ENCODE data around the gene STIP1.

Gene STIP1

DNA sequence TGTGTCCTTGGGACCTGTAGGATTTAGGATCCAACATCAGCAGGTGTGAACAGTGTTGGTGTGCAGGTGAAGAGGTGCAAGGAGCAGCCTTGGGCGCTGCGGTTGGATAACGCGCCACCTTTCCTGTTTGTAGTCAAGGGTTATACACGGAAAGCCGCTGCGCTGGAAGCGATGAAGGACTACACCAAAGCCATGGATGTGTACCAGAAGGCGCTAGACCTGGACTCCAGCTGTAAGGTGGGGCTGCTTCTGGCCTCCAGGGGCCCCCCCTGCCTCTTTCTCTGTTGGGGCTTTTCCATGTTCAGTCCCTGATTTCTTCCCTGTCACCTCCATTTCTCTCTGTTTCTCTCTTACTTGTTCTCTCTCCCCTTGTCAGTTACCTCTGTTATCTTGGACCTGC is 17.0 kb downstream of the STIP1 start:
- Histone ChIP-seq H3K36me3 (ENCODE audit: insufficient read depth, low read length) (peaks cover 71% of the 10 kb centered on the region), H3K27ac (peak overlapping the region; percentile 60), H3K9ac (ENCODE audit: insufficient read length) (no peak overlapping the region), H3K9me3 (ENCODE audit: low read depth, low read length) (no peaks in the 10 kb centered on the region), H3K4me3 (no peak overlapping the region)
- DNase-seq (ENCODE audit: low read depth, low spot score) = no peak
- TF ChIP-seq POLR2AphosphoS5 (IDR thresholded peaks at IDR 0.05; ENCODE audit: borderline replicate concordance, low read depth, low read length) = no peak

DNA sequence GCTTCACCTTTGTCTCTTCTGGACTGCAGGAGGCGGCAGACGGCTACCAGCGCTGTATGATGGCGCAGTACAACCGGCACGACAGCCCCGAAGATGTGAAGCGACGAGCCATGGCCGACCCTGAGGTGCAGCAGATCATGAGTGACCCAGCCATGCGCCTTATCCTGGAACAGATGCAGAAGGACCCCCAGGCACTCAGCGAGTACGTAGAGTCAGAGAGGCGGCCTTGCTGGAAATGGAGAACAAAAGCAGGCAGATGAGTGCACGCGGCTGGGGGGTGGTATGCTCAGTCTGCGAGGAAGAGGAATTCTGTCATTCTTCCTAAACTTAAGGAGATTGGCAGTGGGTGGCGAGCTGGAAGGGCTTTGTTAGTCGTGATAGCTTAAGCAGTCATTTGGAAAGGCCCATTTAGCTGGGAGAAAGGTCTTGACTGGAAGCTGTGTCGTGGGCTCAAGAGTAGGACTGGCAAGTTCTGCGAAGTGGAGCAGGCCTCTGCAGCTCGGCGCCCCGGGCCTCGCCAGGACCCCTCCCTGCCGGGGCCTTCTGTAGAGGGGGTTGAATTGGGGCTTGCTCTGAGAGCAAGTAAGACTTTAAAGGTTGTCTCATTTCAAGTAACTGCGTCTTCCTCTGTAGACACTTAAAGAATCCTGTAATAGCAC is 17.6 kb downstream of the STIP1 start:
- Histone ChIP-seq H3K9me3 (ENCODE audit: low read depth, low read length) (no peaks in the 10 kb centered on the region), H3K27ac (peak overlapping the region; percentile 74), H3K9ac (ENCODE audit: insufficient read length) (no peak overlapping the region), H3K4me3 (no peak overlapping the region), H3K36me3 (ENCODE audit: insufficient read depth, low read length) (peaks cover 65% of the 10 kb centered on the region)
- no peak for TF ChIP-seq FOXP2 (optimal IDR thresholded peaks at IDR 0.05; ENCODE audit: control extremely low read depth, extremely low read length, insufficient read depth)
- TF ChIP-seq EZH2 (IDR thresholded peaks at IDR 0.05) = no peak
- TF ChIP-seq POLR2AphosphoS5 (IDR thresholded peaks at IDR 0.05; ENCODE audit: borderline replicate concordance, low read depth, low read length) = no peak
- no peak for DNase-seq (ENCODE audit: low read depth, low spot score)

DNA sequence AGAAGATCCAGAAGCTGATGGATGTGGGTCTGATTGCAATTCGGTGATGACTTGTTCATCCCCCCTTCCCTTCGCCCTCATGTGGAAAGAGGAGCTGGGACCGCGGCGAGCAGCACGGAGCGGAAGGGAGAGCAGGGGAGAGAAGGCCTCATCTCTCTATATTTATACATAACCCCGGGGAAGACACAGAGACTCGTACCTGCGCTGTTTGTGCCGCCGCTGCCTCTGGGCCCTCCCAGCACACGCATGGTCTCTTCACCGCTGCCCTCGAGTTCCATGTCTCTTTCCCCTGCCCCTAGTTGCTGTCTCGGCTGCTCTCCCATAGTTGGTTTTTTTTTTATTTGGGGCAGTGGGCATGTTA is 18.1 kb downstream of the STIP1 start:
- Histone ChIP-seq H3K9ac (ENCODE audit: insufficient read length) (no peak overlapping the region), H3K27ac (peak overlapping the region; percentile 74), H3K4me3 (no peak overlapping the region), H3K36me3 (ENCODE audit: insufficient read depth, low read length) (peaks cover 60% of the 10 kb centered on the region), H3K9me3 (ENCODE audit: low read depth, low read length) (no peaks in the 10 kb centered on the region)
- TF ChIP-seq FOXP2 (optimal IDR thresholded peaks at IDR 0.05; ENCODE audit: control extremely low read depth, extremely low read length, insufficient read depth) (no peak), POLR2AphosphoS5 (IDR thresholded peaks at IDR 0.05; ENCODE audit: borderline replicate concordance, low read depth, low read length) (no peak), EZH2 (IDR thresholded peaks at IDR 0.05) (no peak)
- DNase-seq (ENCODE audit: low read depth, low spot score) = no peak

DNA sequence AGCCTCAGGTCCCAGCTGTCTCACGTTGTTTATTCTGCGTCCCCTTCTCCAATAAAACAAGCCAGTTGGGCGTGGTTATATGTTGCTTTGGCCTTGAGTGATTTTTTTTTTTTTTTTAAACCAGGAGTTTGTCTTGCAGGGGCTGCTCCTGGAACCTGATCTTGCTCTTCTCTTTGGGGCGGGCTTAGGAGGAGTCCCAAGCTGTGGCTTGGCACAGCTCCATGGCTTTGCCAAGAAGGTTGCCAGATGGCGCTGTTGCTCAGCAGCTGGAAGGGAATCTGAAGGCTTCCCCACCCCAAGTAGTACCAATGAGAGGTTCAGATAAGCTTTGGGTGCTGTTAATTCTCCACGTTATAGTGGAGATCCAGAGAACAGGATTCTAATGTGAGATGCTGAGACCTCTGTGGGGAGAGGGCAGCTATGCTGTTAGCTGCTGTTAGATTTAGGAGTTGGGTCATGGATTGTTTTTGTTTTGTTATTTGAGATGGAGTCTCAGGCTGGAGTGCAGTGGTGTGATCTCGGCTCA is 18.6 kb downstream of the STIP1 start:
- TF ChIP-seq EZH2 (IDR thresholded peaks at IDR 0.05) (no peak), FOXP2 (optimal IDR thresholded peaks at IDR 0.05; ENCODE audit: control extremely low read depth, extremely low read length, insufficient read depth) (peak; percentile 46), POLR2AphosphoS5 (IDR thresholded peaks at IDR 0.05; ENCODE audit: borderline replicate concordance, low read depth, low read length) (peak; percentile 43; the same call in 1 of the 2 replicates)
- H3K27ac ChIP-seq = peak overlapping the region; percentile 74
- no peak overlapping the region for H3K4me3 ChIP-seq
- H3K9me3 ChIP-seq (ENCODE audit: low read depth, low read length) = no peaks in the 10 kb centered on the region
- no peak overlapping the region for H3K9ac ChIP-seq (ENCODE audit: insufficient read length)
- peak; percentile 87 for DNase-seq (ENCODE audit: low read depth, low spot score)
- H3K36me3 ChIP-seq (ENCODE audit: insufficient read depth, low read length) = peaks cover 60% of the 10 kb centered on the region

DNA sequence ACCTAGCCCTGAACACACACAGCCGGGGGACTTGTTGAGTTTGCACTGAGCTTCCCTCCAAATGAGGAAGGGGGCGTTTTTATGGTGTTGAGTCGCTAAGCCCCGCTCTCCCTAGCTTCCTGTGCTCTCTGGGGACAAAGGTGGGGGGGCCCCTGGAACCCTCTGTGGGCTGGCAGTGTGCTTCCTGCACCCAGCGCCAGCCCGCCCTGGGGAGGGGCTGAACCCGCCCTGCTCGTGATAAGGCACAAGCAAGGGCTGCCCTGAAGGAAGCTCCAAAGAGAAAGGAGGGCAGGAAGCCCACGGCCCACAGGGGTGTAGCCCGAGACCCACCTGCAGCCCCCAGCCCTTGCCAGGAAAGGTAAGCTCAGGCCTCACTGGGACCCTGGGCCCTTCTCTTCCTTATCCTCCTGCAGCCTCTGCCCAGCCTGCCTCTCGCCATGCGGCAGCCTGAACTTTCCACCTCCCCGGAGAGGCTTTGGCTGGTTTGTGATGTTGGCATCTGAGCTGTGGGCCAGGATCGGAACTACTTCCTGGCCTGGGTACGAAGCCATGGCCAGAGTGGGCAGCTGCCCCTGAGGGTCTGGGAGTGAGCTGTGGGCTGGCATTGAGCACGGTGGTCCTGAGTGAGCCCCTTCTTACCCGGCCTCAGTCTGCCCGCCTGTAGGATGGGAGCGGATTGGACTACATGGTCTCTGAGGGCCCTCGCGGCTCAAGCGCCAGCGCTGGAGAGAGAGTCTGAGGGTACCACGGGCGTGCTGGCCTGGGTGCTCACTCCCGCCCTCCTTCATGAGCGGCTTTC is 20.7 kb downstream of the STIP1 start, which contains the start of gene FERMT3:
Gene FERMT3, plus strand, starts transcription at position 265 of the 799 bp plus-strand sequence. CDS start 644 bp downstream, outside the sequence.
- Histone ChIP-seq H3K36me3 (ENCODE audit: insufficient read depth, low read length) (peaks cover 38% of the 10 kb centered on the region), H3K9me3 (ENCODE audit: low read depth, low read length) (no peaks in the 10 kb centered on the region), H3K4me3 (no peak within 1 kb of the TSS), H3K9ac (ENCODE audit: insufficient read length) (no peak within 1 kb of the TSS), H3K27ac (peak within 1 kb of the TSS; percentile 60)
- TF ChIP-seq POLR2AphosphoS5 (IDR thresholded peaks at IDR 0.05; ENCODE audit: borderline replicate concordance, low read depth, low read length) (0 out of 2 replicates have a peak, but pooled peaks have one; percentile 10), FOXP2 (optimal IDR thresholded peaks at IDR 0.05; ENCODE audit: control extremely low read depth, extremely low read length, insufficient read depth) (no peak)
- DNase-seq (ENCODE audit: low read depth, low spot score) = no peak

DNA sequence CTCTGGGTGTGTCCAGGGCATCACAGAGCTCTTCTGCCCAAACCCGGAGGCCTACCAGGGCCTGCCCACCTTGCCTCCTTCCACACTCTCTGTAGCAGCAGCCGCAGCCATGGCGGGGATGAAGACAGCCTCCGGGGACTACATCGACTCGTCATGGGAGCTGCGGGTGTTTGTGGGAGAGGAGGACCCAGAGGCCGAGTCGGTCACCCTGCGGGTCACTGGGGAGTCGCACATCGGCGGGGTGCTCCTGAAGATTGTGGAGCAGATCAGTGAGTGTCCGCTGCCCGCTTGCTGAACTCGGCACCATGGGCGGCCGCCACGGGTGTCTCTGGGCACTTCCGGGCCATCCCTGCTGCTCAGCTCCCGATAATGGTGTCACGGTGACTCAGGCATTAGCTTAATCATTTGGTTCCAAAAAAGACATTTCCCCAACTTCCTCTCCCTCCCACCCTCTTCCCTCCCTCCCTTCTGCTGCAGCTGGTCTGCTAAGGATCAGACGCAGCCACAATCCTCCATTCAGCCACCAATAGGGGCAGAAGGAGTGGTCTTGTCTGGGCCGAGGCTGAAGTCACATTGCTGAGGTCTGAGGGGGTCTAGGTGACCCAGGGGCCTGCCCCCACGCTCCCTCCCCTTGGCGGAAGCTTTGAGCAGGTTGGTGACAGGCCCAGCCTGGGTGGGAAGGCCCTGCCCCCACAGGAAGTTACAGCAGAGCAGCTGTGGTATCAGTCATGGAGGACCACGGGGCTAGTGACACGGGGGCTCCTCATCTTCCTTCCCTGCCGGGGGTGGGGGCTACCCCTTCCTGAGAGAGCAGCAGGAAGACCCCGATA is 21.5 kb downstream of the STIP1 start:
- TF ChIP-seq FOXP2 (optimal IDR thresholded peaks at IDR 0.05; ENCODE audit: control extremely low read depth, extremely low read length, insufficient read depth) (no peak), POLR2AphosphoS5 (IDR thresholded peaks at IDR 0.05; ENCODE audit: borderline replicate concordance, low read depth, low read length) (no peak; the same call in 1 of the 2 replicates), EZH2 (IDR thresholded peaks at IDR 0.05) (no peak)
- Histone ChIP-seq H3K4me3 (no peak overlapping the region), H3K9me3 (ENCODE audit: low read depth, low read length) (no peaks in the 10 kb centered on the region), H3K36me3 (ENCODE audit: insufficient read depth, low read length) (peaks cover 33% of the 10 kb centered on the region), H3K27ac (peak overlapping the region; percentile 60; the same call in 1 of the 2 replicates), H3K9ac (ENCODE audit: insufficient read length) (no peak overlapping the region)
- DNase-seq (ENCODE audit: low read depth, low spot score) = no peak

DNA sequence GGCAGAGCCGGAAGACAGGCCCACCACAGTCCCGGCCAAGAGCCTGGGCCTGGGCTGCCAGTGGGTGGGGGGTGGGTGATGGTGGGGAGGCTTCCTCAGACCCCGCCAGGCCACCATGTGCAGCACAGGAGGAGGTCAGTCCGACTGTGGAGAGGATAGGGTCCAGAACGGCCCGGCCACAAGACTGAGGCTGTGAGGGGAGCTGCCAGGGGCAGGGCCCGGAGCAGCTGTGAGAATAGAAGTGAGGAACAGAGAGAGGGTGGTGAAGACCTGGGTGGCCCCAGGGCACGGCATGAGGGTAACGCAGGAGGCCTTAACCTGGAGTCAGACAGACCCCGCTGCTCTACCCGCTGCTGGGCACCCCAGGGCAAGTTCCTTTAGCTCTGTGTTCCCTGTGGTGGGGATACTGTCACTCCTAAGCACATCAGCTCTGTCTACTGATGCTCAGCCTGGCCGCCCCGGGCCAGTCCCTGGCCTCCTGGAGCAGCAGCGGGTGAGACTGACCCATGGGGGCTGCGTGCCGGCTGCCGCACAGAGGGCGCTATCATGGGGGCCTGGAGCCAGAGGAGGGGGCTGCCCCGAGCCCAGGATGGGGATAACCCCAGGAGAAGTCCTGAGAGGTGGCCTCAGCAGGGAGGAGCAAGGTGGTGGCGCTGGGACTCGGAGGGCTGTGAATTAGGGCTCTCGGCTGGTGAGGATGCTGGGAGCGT is 22.3 kb downstream of the STIP1 start:
- peaks cover 25% of the 10 kb centered on the region for H3K36me3 ChIP-seq (ENCODE audit: insufficient read depth, low read length)
- no peak overlapping the region for H3K4me3 ChIP-seq
- H3K9ac ChIP-seq (ENCODE audit: insufficient read length) = no peak overlapping the region
- no peak for TF ChIP-seq EZH2 (IDR thresholded peaks at IDR 0.05)
- H3K27ac ChIP-seq = peak overlapping the region; percentile 10; the same call in 1 of the 2 replicates
- no peaks in the 10 kb centered on the region for H3K9me3 ChIP-seq (ENCODE audit: low read depth, low read length)
- DNase-seq (ENCODE audit: low read depth, low spot score) = no peak

All from SK-N-MC (cell line).